Gastrocnemius medialis (tissue), 4 donors: ENCODE measurements around the gene SLC24A3.

Source experiments
- POLR2A ChIP-seq, 2 donors: fragments of 450-650 bp; IDR thresholded peaks; one replicate each; pipeline ENCODE4 v1.6.1; 2017; ENCODE audit warnings: antibody characterized with exemption in 2 of 2, mild to moderate bottlenecking in 2 of 2, moderate library complexity in 2 of 2
- TF ChIP-seq, protein P1 (sequence below), 5 experiments: fragments of 450-650 bp in 3 of 5; fragments of 200-600 bp in 2 of 5; sonication (generic) in 2 of 5; IDR thresholded peaks in 4 of 5; conservative IDR thresholded peaks in 1 of 5; 1 replicate in 4 of 5; 2 replicates in 1 of 5; pipeline ENCODE4 v1.5.1; 2016 to 2019; ENCODE audit warnings: antibody characterized with exemption in 5 of 5, mild to moderate bottlenecking in 3 of 5, moderate library complexity in 3 of 5

DNA sequence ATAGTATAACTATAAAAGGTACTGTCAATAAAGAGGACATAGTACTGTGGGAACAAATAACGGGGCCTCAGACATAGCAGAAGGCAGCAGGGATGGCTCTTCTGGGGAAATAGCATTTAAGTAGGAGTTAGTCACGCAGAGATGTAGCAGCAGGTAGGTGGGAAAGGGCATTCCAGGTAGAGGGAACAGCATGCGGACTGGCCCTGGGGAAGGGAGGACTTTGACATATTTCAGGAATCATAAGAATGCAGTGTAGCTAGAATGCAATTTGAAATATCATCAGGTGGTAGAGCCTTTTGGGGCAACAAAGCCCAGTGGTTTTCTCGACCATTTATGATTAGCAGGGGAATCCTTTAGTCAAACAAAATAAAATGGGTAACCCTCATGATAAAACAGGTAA, 191.1 kb downstream of the SLC24A3 start:
- TF ChIP-seq, protein P1, sequence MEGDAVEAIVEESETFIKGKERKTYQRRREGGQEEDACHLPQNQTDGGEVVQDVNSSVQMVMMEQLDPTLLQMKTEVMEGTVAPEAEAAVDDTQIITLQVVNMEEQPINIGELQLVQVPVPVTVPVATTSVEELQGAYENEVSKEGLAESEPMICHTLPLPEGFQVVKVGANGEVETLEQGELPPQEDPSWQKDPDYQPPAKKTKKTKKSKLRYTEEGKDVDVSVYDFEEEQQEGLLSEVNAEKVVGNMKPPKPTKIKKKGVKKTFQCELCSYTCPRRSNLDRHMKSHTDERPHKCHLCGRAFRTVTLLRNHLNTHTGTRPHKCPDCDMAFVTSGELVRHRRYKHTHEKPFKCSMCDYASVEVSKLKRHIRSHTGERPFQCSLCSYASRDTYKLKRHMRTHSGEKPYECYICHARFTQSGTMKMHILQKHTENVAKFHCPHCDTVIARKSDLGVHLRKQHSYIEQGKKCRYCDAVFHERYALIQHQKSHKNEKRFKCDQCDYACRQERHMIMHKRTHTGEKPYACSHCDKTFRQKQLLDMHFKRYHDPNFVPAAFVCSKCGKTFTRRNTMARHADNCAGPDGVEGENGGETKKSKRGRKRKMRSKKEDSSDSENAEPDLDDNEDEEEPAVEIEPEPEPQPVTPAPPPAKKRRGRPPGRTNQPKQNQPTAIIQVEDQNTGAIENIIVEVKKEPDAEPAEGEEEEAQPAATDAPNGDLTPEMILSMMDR (IDR thresholded peaks at IDR 0.05 in 4 of 5, conservative IDR thresholded peaks at IDR 0.05 in 1 of 5): no peak
- no peak for TF ChIP-seq POLR2A (IDR thresholded peaks at IDR 0.05)
